PC-9 (cell line): ENCODE data around the gene SUGCT. TPM values are rescaled to one million over a fixed set of nuclear protein-coding genes. Genes with fewer than 3 reads are reported as not detected.

Source experiments
- BruUV-seq: library from RNA; stranded (reverse); fragments of 400-500 nt; replicated peaks from 2 replicates; lab custom pipeline; 2021; lab: Mats Ljungman, UMichigan
- CTCF ChIA-PET: fragments of 300-600 bp; sonication (Branson Sonifier 250); formaldehyde crosslinking; loops from one replicate; lab custom pipeline; 2022; ENCODE audit warnings: antibody characterized with exemption; lab: Charles Lee
- POLR2A ChIA-PET: fragments of 300-600 bp; sonication (Branson Sonifier 250); formaldehyde crosslinking; loops from one replicate; lab custom pipeline; 2022; ENCODE audit warnings: antibody characterized with exemption; ENCODE audit not compliant: unreplicated experiment; lab: Charles Lee
- DNase-seq, 2 experiments: peaks; one replicate each; pipeline versions ENCODE4 v3.0.0 to v3.0.0-alpha.2; 2015 to 2022; ENCODE audit warnings: mixed read lengths in 1 of 2
- H2AFZ ChIP-seq: fragments of 200-600 bp; sonication (generic); 2 replicates; pipeline ENCODE4 v1.8.1; 2017; ENCODE audit warnings: antibody characterized with exemption
- H3F3A ChIP-seq: fragments of 200-600 bp; sonication (generic); 2 replicates; pipeline ENCODE4 v1.8.1; 2017; ENCODE audit warnings: antibody characterized with exemption, mild to moderate bottlenecking, low read depth; ENCODE audit not compliant: insufficient read depth
- H3K27ac ChIP-seq: fragments of 200-600 bp; sonication (generic); 2 replicates; pipeline ENCODE4 v1.6.1; 2016; ENCODE audit warnings: mixed run types
- H3K27me3 ChIP-seq: fragments of 200-600 bp; sonication (generic); 2 replicates; pipeline ENCODE4 v1.6.1; 2016; ENCODE audit warnings: low read depth, mixed run types; ENCODE audit not compliant: insufficient read depth
- H3K36me3 ChIP-seq: fragments of 200-600 bp; sonication (generic); 2 replicates; pipeline ENCODE4 v1.6.1; 2016; ENCODE audit warnings: low read depth, mixed run types
- H3K4me1 ChIP-seq: fragments of 200-600 bp; sonication (generic); replicated peaks from 2 replicates; pipeline ENCODE4 v1.6.1; 2016; ENCODE audit warnings: mixed run types; ENCODE audit not compliant: insufficient read depth
- H3K4me2 ChIP-seq: fragments of 200-600 bp; sonication (generic); 2 replicates; pipeline ENCODE4 v1.6.1; 2017; ENCODE audit warnings: mixed run types
- H3K4me3 ChIP-seq: fragments of 200-600 bp; sonication (generic); 2 replicates; pipeline ENCODE4 v1.6.1; 2016; ENCODE audit warnings: mixed run types
- H3K79me2 ChIP-seq: fragments of 200-600 bp; sonication (generic); 2 replicates; pipeline ENCODE4 v1.6.1; 2017; ENCODE audit warnings: low read depth, mixed run types
- H3K9me2 ChIP-seq: fragments of 200-600 bp; sonication (generic); 2 replicates; pipeline ENCODE4 v1.8.1; 2017; ENCODE audit warnings: mild to moderate bottlenecking; ENCODE audit not compliant: insufficient read depth
- H3K9me3 ChIP-seq: fragments of 200-600 bp; sonication (generic); 2 replicates; pipeline ENCODE4 v1.8.1; 2016; ENCODE audit warnings: low read depth; ENCODE audit not compliant: insufficient read depth
- H4K20me1 ChIP-seq: fragments of 200-600 bp; sonication (generic); 2 replicates; pipeline ENCODE4 v1.8.1; 2017; ENCODE audit not compliant: insufficient read depth
- CTCF ChIP-seq: fragments of 200-600 bp; sonication (generic); conservative IDR thresholded peaks from 2 replicates; pipeline ENCODE4 v1.6.1; 2017; ENCODE audit warnings: mixed run types, antibody characterized with exemption, mild to moderate bottlenecking, moderate library complexity
- EZH2 ChIP-seq: fragments of 200-600 bp; sonication (generic); IDR thresholded peaks from 2 replicates; pipeline ENCODE4 v1.8.0; 2017; ENCODE audit warnings: antibody characterized with exemption, low read depth
- intact Hi-C: fragments of 100-400 bp; cut with micrococcal nuclease; formaldehyde crosslinking; loops from one replicate; pipeline ENCODE4 v1.10.0; 2022; ENCODE audit not compliant: unreplicated experiment
- total RNA-seq: library from RNA; stranded (reverse); gene quantifications from 2 replicates; pipeline ENCODE4 v1.2.3, GENCODE V29; 2021

SUGCT gene
- total RNA-seq, 1 experiment from 2014 or later: 3.5 TPM

- CTCF ChIA-PET: interaction anchor here (0.6 kb wide), 1 partner anchor 473 kb away, joined by 9 read pairs; no protein-coding TSS in a partner anchor
- intact Hi-C loops: no loop called here
- Histone ChIP-seq H3K27me3 (no peaks in the 10 kb centered on the region), H4K20me1 (peaks cover 11% of the 10 kb centered on the region), H3K4me3 (no peak overlapping the region), H3K27ac (no peak overlapping the region), H2AFZ (no peak overlapping the region), H3K79me2 (no peaks in the 10 kb centered on the region), H3K36me3 (peaks cover 25% of the 10 kb centered on the region), H3K9me2 (no peaks in the 10 kb centered on the region), H3F3A (peaks cover 23% of the 10 kb centered on the region), H3K9me3 (no peaks in the 10 kb centered on the region), H3K4me1 (no peaks in the 10 kb centered on the region), H3K4me2 (no peak overlapping the region)
- no peak for TF ChIP-seq CTCF
- no peak for TF ChIP-seq EZH2
- POLR2A ChIA-PET: interaction anchor here (0.5 kb wide), 1 partner anchor 475 kb away, joined by 7 read pairs; no protein-coding TSS in a partner anchor
- no peak for DNase-seq
- no TSS peak for BruUV-seq
Measured at GRCh38 chr7:40097728-40098127, 37.1 kb upstream of the SUGCT start.

GRCh38 chr7:40098810-40099209 lies 36.0 kb upstream of the SUGCT start:
- TF ChIP-seq EZH2 (no peak), CTCF (no peak)
- Histone ChIP-seq H3K27me3 (no peaks in the 10 kb centered on the region), H3K27ac (no peak overlapping the region), H3K79me2 (no peaks in the 10 kb centered on the region), H3K4me2 (no peak overlapping the region), H3K4me1 (no peaks in the 10 kb centered on the region), H3K9me2 (no peaks in the 10 kb centered on the region), H3K4me3 (no peak overlapping the region), H3K9me3 (no peaks in the 10 kb centered on the region), H4K20me1 (peaks cover 14% of the 10 kb centered on the region), H2AFZ (no peak overlapping the region), H3F3A (peaks cover 17% of the 10 kb centered on the region; the same call in 1 of the 2 replicates), H3K36me3 (peaks cover 25% of the 10 kb centered on the region)
- intact Hi-C loops: no loop called here
- ChIA-PET POLR2A (no interaction called here), CTCF (no interaction called here)
- BruUV-seq: no TSS peak
- DNase-seq: no peak

- DNase-seq: no peak
- BruUV-seq: no TSS peak
- intact Hi-C loops: no loop called here
- Histone ChIP-seq H3K79me2 (no peaks in the 10 kb centered on the region), H2AFZ (no peak overlapping the region), H3K36me3 (peaks cover 17% of the 10 kb centered on the region), H3K27ac (no peak overlapping the region), H4K20me1 (peaks cover 14% of the 10 kb centered on the region), H3K9me2 (no peaks in the 10 kb centered on the region), H3K27me3 (no peaks in the 10 kb centered on the region), H3K9me3 (no peaks in the 10 kb centered on the region), H3K4me2 (no peak overlapping the region), H3K4me3 (no peak overlapping the region), H3F3A (peaks cover 18% of the 10 kb centered on the region), H3K4me1 (no peaks in the 10 kb centered on the region)
- CTCF ChIA-PET: no interaction called here
- TF ChIP-seq EZH2: no peak
- TF ChIP-seq CTCF: no peak
- POLR2A ChIA-PET: no interaction called here
Measured at GRCh38 chr7:40099837-40100236, 35.0 kb upstream of the SUGCT start.
